K562 (cell line): ENCODE data around the gene ZNF646.

Experiments used
- JUN ChIP-seq, 2 experiments: sonication (generic) in 1 of 2; formaldehyde crosslinking in 1 of 2; IDR thresholded peaks; 2 replicates each; pipeline versions ENCODE4 v1.6.1 to v1.8.0; 2012 to 2022; ENCODE audit warnings: borderline replicate concordance in 2 of 2, mild to moderate bottlenecking in 2 of 2, improper control_type of control experiment in 1 of 2, low read depth in 1 of 2, low read length in 1 of 2, missing genetic modification reagents in 1 of 2
- KAT2B ChIP-seq: IDR thresholded peaks from one replicate; pipeline ENCODE4 v1.6.1; 2012; ENCODE audit warnings: low read depth, mild to moderate bottlenecking, control low read depth, inconsistent platforms, low read length, moderate library complexity
- MXD1 ChIP-seq: fragments of 250-450 bp; sonication (Bioruptor Pico); IDR thresholded peaks from 2 replicates; pipeline ENCODE4 v1.8.0; 2021; ENCODE audit warnings: borderline replicate concordance, mild to moderate bottlenecking, moderate library complexity; ENCODE audit not compliant: poor library complexity, severe bottlenecking
- RNF2 ChIP-seq: sonication (generic); IDR thresholded peaks from 2 replicates; pipeline ENCODE4 v1.6.1; 2016
- SMC3 ChIP-seq: conservative IDR thresholded peaks from 2 replicates; pipeline ENCODE4 v1.6.1; 2011; ENCODE audit warnings: low read depth, low read length, improper control_type of control experiment; ENCODE audit not compliant: insufficient read depth
- SPI1 ChIP-seq: IDR thresholded peaks from 2 replicates; pipeline ENCODE4 v1.6.1; 2011; ENCODE audit warnings: low read depth, low read length, control low read depth, borderline replicate concordance

- TF ChIP-seq MXD1 (CRISPR knock-in tag) = no peak
- TF ChIP-seq RNF2 = no peak
- no peak for TF ChIP-seq JUN (IDR thresholded peaks at IDR 0.05; ENCODE audit: borderline replicate concordance, low read depth, low read length)
- no peak for TF ChIP-seq JUN (CRISPR knock-in tag; IDR thresholded peaks at IDR 0.05; ENCODE audit: borderline replicate concordance)
- no peak for TF ChIP-seq SMC3
- no peak for TF ChIP-seq KAT2B
- TF ChIP-seq SPI1 = no peak
Observed at GRCh38 chr16:31042866-31043265, 31.4 kb upstream of the ZNF646 start.
